ENCODE measurements around the gene SDHAF2. TPM values are rescaled to one million over a fixed set of nuclear protein-coding genes. Genes with fewer than 3 reads are reported as not detected.

SDHAF2 gene
- total and polyA plus RNA-seq, 9 of the 15 experiments (the other 6 are each of a cell fraction or from before 2014, with no cell fraction given): 21.2 to 144 (median 40.4) TPM

DNA sequence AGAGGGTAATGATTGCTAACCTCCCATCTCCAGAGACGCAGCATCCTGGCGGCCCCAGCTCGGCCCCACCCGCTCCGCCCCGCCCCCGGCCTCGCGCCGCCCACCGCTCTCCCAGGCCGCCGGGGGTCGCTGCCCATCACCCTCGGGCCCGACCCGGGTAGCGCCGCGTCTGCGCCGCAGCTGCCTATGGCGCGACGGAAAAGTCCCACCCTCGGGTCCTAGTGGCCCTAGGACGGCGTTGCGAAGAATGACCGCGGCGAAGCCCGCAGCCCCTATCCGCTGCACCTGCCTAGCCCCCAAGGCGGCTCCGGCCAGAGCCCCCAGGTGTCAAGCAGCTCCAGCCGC lies 606 bp upstream of the SDHAF2 start:
- H3K4me1 ChIP-seq (replicated peaks in 1 of 2; ENCODE audit: control insufficient read depth in 2 of 2, insufficient read depth in 2 of 2, low read length in 2 of 2): peaks cover 4 to 7% of the 10 kb centered on the region in 2 experiments; a peak in 3 of 5 replicates
- FAIRE-seq (no peak), ATAC-seq (peak; percentile 86), DNase-seq (ENCODE audit: extremely low read depth in 1 of 4, low spot score in 3 of 4) (peak; percentile 84 to 88 (median 85))
- no peaks in the 10 kb centered on the region for H3K9me1 ChIP-seq (ENCODE audit: control insufficient read depth, insufficient read depth, low read length)
- in situ Hi-C loops (cut with MboI) (loop anchor here (10.0 kb wide), 1 partner anchor 1195 kb away; the partner anchor contains the start of gene B3GAT3), intact Hi-C loops (cut with micrococcal nuclease) (no loop called here)
- no TSS peak for BruUV-seq (replicated peaks)
- CTCF ChIA-PET (ENCODE audit: low intra/inter-chr PET ratio): interaction anchor here (0.7 kb wide), 1 partner anchor 152 kb away, joined by 4 read pairs; the partner anchor contains the start of gene SYT7
- peaks cover 91% of the 10 kb centered on the region for H3K79me2 ChIP-seq (ENCODE audit: control insufficient read depth, insufficient read depth, low read length)
- POLR2A ChIA-PET: interaction anchor here (0.5 to 3.8 kb wide), 34 partner anchors 9 to 415 kb away, joined by 3 to 32 read pairs (median 3); partner anchors contain the start of genes CYB561A3, TMEM138 and TMEM216
- no peaks in the 10 kb centered on the region for H3K27me3 ChIP-seq (ENCODE audit: control insufficient read depth in 2 of 2, insufficient read depth in 2 of 2, low read length in 2 of 2)
- WGBS (ENCODE audit: insufficient coverage, low coverage, missing lambda C conversion rate): 0% methylated on average over 22 of the region's 37 CpGs
- H3K27ac ChIP-seq (ENCODE audit: extremely low read depth, low read depth, low read length): peak overlapping the region; percentile 98
- peaks cover 67% of the 10 kb centered on the region for H3K36me3 ChIP-seq (ENCODE audit: control insufficient read depth, insufficient read depth, low read length)
- H3K4me3 ChIP-seq: peak overlapping the region; percentile 72
- H3K9ac ChIP-seq (ENCODE audit: insufficient read depth in 1 of 2, low read depth in 2 of 2, low read length in 2 of 2): peak overlapping the region; percentile 97 to 100
- H3K4me2 ChIP-seq (ENCODE audit: insufficient read depth, low read length): peak overlapping the region; percentile 77
- no peaks in the 10 kb centered on the region for H4K20me1 ChIP-seq (replicated peaks; ENCODE audit: control insufficient read depth, insufficient read depth, low read length)
- no peaks in the 10 kb centered on the region for H3K9me3 ChIP-seq (replicated peaks; ENCODE audit: control insufficient read depth, insufficient read depth, low read depth, low read length)
- H2AFZ ChIP-seq (ENCODE audit: low read depth, low read length): peak overlapping the region; percentile 68
- TF ChIP-seq CBX5 (IDR thresholded peaks at IDR 0.05; ENCODE audit: borderline replicate concordance, low read depth) (no peak), ZBTB43 (CRISPR knock-in tag; IDR thresholded peaks at IDR 0.05) (no peak), ATF7 (IDR thresholded peaks at IDR 0.05) (no peak), HMG20A (CRISPR knock-in tag; conservative IDR thresholded peaks at IDR 0.05) (no peak), ETV6 (IDR thresholded peaks at IDR 0.05; ENCODE audit: borderline replicate concordance in 1 of 2, low read depth in 2 of 2, low read length in 1 of 2) (no peak), ETV6 (CRISPR knock-in tag; IDR thresholded peaks at IDR 0.05; ENCODE audit: borderline replicate concordance) (no peak), ATF1 (CRISPR knock-in tag; IDR thresholded peaks at IDR 0.05) (0 out of 2 replicates have a peak, but pooled peaks have one; percentile 33), ATF1 (tag; IDR thresholded peaks at IDR 0.05) (no peak), KDM2B (CRISPR knock-in tag; IDR thresholded peaks at IDR 0.05) (no peak), BRCA1 (IDR thresholded peaks at IDR 0.05) (no peak), BRCA1 (CRISPR knock-in tag; IDR thresholded peaks at IDR 0.05) (0 out of 2 replicates have a peak, but pooled peaks have one; percentile 63), ARNT (IDR thresholded peaks at IDR 0.05) (no peak), CBX2 (IDR thresholded peaks at IDR 0.05; ENCODE audit: insufficient read depth, low read length, poor library complexity, severe bottlenecking) (no peak), ERF (CRISPR knock-in tag; IDR thresholded peaks at IDR 0.05) (0 out of 2 replicates have a peak, but pooled peaks have one; percentile 52), STAT6 (CRISPR knock-in tag; IDR thresholded peaks at IDR 0.05) (0 out of 2 replicates have a peak, but pooled peaks have one; percentile 35), NCOA4 (IDR thresholded peaks at IDR 0.05; ENCODE audit: partially characterized antibody) (no peak), SAP30 (IDR thresholded peaks at IDR 0.05; ENCODE audit: borderline replicate concordance, insufficient read depth, low read depth, low read length, poor library complexity, severe bottlenecking) (peak; percentile 33), NR4A1 (CRISPR knock-in tag; IDR thresholded peaks at IDR 0.05) (no peak), NR4A1 (tag; IDR thresholded peaks at IDR 0.05) (no peak)
